IPS DF 19.7 (cell line): ENCODE results near the gene POM121.
"Not testable (repeated sequence)": the region's sequence is repeated elsewhere in the genome, so short reads cannot be mapped to it uniquely, and the experiment has no call there.

ENCODE experiments used
- DNase-seq: peaks from one replicate; pipeline ENCODE4 v3.0.0-alpha.2; 2013; ENCODE audit warnings: low read depth, low spot score

POM121 gene

GRCh38 chr7:72995484-72995883, 70.6 kb downstream of the POM121 start:
- DNase-seq = not testable (repeated sequence)

- not testable (repeated sequence) for DNase-seq
Measured at GRCh38 chr7:72997447-72997846, 72.6 kb downstream of the POM121 start.

GRCh38 chr7:72997887-72998468, 73.1 kb downstream of the POM121 start:
- DNase-seq = not testable (repeated sequence)
